Suprapubic skin (tissue), 4 donors: ENCODE results near the gene PLEKHG3.

Experiments used
- CTCF ChIP-seq, 2 donors: fragments of 200-600 bp in 1 of 2; fragments of 450-650 bp in 1 of 2; sonication (generic) in 1 of 2; IDR thresholded peaks; one replicate each; pipeline ENCODE4 v1.5.1; 2016 to 2019; ENCODE audit warnings: antibody characterized with exemption in 2 of 2, mild to moderate bottlenecking in 1 of 2, moderate library complexity in 1 of 2
- EP300 ChIP-seq: sonication (generic); formaldehyde crosslinking; IDR thresholded peaks from one replicate; pipeline ENCODE4 v1.6.1; 2017; ENCODE audit warnings: antibody characterized with exemption
- POLR2AphosphoS5 ChIP-seq, 3 donors: sonication (generic); formaldehyde crosslinking; IDR thresholded peaks; one replicate each; pipeline ENCODE4 v1.6.1; 2017; ENCODE audit warnings: antibody characterized with exemption in 3 of 3

DNA sequence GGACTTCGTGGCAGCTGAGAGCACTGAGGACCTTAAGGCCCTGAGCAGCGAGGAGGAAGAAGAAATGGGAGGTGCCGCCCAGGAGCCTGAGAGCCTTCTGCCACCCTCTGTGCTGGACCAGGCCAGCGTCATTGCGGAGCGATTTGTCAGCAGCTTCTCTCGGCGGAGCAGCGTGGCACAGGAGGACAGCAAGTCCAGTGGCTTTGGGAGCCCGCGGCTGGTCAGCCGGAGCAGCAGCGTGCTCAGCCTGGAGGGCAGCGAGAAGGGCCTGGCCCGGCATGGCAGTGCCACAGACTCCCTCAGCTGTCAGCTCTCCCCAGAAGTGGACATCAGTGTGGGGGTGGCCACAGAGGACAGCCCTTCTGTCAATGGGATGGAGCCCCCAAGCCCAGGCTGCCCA, 37.0 kb downstream of the PLEKHG3 start:
- TF ChIP-seq POLR2AphosphoS5 (IDR thresholded peaks at IDR 0.05): no peak
- TF ChIP-seq CTCF (IDR thresholded peaks at IDR 0.05): no peak
- TF ChIP-seq EP300: no peak
